Keratinocyte (primary cell): ENCODE measurements around the gene ENO3.

Experiments used
- CTCF ChIP-seq, 3 experiments: IDR thresholded peaks in 1 of 3; conservative IDR thresholded peaks in 1 of 3; optimal IDR thresholded peaks in 1 of 3; 2 replicates in 2 of 3; 3 replicates in 1 of 3; pipeline versions ENCODE3 to v1.5.1; 2011; ENCODE audit warnings: low read length in 3 of 3, mild to moderate bottlenecking in 3 of 3, moderate library complexity in 2 of 3, control low read depth in 1 of 3, inconsistent platforms in 1 of 3; ENCODE audit not compliant: insufficient read depth in 2 of 3; ENCODE audit errors: extremely low read depth in 1 of 3
- EZH2 ChIP-seq: IDR thresholded peaks from one replicate; pipeline ENCODE4 v1.6.1; 2012; ENCODE audit warnings: inconsistent platforms, mild to moderate bottlenecking, low read length, moderate library complexity

DNA sequence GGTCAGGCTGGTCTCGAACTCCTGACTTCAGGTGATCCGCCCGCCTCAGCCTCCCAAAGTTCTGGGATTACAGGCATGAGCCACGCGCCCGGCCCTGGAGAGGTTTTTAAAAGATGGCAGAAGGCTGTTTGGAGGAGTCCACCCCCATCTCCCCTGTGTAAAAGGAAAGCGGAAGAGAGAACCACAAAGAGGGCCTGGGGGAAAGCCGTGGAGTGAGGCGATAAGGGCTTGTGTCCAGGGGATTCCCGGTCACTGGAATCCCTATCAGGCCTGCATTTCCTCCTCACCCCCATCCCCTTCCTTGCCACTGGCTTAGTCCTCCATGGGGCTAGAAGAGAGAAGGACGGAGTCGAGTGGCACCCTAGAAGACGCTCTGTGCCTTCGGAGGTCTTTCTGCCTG, 19.0 kb upstream of the ENO3 start, which contains the start of gene GP1BA:
- TF ChIP-seq CTCF (optimal IDR thresholded peaks at IDR 0.05 in 1 of 3, IDR thresholded peaks at IDR 0.05 in 1 of 3, conservative IDR thresholded peaks at IDR 0.05 in 1 of 3; ENCODE audit: extremely low read depth in 1 of 3, insufficient read depth in 2 of 3, low read length in 3 of 3) = no peak
- TF ChIP-seq EZH2 = no peak
